ENCODE measurements around the gene IQCM.

IQCM gene

DNA sequence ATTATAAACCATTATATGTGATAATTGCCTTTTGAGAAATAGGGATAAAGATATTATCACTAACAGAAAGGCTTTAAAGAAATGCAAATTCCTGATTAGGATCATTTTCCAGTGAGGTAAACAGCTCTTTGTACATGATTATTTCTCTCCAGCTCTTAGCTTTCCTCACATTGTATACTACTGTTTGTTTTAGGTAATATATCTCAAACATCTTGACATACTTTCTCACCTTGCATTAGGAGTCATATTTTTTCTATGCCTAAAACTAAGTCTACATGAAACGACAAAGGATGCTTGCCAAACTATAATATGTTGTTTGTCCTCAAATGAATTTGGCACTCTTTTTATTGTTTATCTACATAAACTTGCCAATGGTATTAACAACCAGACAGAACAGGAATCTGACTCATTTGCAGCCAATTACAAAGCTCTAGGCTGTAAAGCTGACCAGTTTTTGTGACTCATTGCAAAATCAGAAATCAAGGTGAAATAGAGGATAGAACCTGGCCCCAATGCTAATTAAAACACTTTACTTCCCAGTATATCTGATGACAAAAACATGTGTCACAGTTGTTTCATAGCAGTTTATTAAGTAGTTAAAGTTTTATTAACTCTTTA lies 107.0 kb downstream of the IQCM start:
- no peak for DNase-seq

DNA sequence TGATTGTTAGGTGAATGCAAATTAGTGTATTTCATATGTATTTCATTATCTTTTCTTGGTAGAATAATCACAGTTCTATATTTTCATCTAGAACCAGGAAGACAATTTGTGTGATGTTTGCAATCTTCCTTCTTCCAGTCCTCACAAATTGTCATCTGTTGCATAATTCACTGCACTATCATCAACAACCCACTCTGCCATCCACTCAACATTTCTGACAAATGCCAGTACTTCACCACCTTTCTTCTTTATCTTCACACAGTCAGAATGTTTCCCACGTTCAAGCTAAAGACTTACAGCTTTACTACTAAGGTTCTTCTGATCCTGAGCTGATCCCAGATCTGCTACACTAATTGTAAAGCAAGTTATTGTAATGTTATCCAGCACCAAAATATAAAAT lies 107.8 kb downstream of the IQCM start:
- DNase-seq = no peak

DNA sequence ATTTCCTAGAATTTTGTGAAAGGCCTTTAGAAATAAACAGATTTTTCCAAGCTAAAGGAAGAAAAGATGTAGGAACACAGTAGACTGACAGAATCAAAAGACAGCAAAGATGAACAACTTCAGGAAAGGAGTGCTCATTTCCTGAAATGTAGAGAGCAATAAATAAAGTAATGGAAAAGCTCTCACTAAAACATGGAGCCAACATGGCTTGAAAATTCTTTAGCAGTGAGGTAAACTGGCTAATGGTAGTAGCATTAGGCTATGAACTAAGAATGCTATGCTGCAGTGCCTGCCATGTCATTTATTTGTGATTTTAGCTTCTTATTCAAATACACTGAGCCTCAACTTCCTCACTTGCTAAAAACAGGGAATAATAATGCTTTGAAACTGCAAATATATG lies 108.7 kb downstream of the IQCM start:
- DNase-seq = no peak

DNA sequence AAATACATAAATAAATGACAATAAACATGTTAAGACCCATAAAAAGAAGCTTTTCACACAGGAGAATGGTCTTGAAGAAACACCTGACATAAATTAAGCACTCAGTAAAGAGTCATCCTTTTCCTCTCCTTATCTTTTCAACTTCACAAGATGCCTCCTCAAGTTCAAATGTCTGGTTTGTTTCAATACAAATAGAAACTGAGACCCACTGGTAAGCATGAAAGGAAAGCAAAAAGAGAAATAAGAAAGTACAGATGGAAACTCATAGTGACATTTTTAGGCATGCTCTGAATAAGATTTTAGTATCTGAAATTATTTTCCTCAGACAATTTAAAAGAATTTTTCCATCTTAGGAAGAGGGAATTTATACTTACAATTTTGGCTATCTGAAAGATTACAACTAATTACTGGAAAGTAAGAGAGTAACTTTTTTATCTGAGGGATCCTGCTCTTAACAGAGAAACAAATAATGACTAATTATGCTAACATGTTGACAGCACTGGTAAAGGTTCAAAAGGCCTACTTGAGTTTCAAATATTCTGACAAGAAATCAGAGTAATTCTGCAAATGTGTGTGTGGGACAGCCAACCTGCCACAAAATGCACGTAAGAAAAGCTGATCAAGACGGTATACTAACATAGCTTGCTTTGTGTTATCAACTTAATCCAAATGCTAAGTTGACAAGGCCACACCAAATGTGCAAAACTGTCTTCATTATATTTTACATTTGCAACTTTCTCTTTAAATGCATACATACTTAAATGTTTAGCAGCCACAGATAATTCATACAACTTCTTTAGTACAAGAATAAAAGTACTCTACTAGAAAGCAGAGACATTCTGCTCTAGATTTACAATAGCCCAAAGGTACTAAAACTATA lies 113.0 kb downstream of the IQCM start:
- no peak for DNase-seq

DNA sequence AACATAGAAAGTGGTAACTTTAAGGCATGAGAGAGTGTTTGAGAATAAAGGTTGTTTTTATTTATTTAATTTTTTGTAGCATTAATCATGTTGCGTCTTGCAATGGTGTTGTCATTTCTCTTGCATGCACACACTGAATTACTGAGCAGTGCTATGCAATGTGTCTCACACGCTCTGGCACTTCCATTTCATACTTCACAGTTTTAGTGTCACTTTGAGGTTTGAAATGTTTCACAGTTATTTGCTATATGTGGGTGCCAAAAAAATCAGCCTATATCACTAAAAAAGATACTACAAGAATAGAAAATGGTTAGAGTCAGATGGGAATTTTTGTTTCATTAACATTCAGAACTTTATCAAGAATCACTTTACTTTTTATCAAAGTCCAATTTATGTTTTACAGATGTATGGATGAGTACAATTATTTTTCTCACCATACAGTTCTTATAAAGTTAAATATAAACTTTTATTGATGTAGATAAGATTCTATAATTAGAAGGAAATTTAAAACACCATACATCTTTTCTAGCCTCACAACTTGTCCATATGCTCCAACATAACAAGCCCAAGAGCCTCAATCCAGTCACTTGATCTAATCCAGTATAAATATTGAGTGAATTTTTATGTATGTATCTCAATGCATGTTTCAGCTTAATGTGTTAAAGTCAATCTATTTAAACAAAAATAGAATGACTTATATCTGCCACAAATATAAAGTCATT lies 114.0 kb downstream of the IQCM start:
- no peak for DNase-seq

DNA sequence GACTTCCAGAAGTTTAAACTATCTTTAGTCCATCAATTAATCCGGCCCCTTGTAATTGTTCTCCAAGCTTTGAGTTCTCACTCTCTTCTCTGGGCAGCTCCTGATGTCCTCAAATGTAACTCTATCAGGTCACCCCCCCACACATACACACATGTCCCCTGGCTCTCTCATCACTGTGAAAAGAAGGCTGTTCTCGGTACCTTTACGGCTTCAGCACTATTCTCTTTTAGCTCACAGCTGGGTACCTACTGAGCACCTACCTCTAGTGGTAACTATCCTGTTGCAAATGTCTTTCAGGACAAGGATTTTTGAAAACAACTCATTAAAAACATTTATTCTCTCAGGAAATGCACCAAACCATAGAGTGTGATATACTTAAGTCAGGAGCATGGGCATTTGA lies 115.4 kb downstream of the IQCM start:
- no peak for DNase-seq

DNA sequence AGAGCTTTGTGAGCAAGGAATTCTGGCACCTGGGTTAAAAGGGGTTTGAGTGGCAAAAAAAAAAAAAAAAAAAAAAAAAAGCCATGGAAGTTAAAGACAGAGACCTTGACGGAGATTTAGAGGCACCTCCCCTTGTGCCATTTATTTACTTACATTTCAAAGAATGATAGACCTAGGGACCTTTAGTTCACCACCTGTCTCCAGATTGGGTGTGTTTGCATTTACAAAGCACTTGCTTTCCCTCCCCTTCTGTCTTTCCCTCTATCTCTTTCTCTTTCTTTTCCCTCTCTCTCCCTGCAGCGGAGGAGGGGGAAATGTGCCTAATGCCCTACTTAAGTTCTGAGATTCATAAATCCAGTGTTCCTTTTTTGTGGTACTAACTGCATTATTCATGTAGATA lies 116.0 kb downstream of the IQCM start:
- DNase-seq = no peak

DNA sequence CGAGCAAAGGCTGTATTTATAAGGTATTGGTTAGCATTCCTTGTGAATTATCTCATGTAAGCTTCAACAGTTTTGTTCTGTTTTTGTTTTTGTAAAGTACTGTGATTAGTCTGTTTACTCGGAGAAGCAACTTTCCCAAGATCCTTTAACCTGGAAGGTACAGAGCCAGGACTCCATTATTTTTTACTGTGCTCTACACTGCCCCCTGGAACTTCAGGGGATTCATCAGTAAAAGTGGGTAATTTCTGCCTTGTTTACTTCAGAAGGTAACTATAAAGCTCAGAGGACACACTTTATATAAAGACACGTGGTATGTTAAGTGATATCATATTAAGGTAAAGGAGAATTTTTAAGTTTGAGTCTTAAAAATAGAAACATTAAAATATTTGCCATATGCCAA lies 124.9 kb downstream of the IQCM start:
- no peak for DNase-seq

DNA sequence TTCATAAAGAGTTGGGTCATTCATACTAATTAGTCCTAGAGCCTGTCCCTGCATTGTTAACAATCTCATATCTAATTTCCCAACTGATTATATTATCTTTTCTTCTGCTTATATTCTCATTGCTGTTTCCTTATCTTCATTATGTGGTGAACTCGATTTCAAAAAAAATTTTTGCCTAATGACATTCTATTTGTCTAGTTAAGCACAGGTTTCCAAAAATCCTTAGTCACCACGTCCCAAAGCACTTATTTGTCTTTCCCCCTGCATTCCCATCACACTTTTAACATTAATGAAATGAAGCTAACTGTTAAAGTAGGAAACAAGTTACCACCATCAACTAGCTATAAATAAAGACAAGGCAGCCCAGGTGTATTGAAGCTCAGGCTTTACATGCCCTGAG lies 131.1 kb downstream of the IQCM start:
- no peak for DNase-seq

DNA sequence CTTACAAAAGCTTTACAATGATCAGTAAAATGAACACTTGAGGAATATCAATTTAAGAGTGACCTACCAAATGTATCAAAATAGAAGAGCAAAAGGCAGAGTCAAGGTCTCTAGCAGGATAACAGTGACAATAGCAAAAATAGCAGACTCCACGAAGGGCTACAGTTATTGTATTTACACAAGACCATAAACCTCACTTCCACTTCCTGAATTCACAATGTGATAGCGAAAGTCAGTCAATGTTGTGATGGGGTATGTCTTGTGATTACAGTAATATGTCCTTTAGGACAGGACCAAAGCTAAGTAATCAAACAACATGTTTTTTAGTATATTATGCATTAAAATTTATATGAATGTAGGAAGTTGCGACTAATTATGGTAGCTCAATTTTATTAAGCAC lies 139.6 kb downstream of the IQCM start:
- DNase-seq = no peak

DNA sequence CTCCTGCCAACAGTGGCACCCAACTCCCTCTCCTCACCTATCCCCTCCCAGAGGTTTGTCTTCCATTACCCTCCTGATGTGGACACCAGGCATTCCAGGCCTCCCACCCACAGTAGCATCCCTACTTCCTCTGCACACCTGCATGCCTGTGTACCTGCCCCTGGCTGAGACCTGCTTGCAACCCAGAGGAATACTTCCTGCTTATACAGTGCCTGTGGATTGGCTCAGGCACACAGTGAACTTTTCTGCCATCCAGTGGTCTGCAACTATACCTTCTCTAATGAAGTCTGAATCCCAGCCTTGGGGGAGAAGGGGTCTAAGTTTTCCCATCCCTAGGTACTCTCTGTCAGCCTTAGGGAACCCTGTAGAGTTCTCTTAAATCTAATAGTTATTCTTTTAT lies 169.9 kb downstream of the IQCM start:
- no peak for DNase-seq

DNA sequence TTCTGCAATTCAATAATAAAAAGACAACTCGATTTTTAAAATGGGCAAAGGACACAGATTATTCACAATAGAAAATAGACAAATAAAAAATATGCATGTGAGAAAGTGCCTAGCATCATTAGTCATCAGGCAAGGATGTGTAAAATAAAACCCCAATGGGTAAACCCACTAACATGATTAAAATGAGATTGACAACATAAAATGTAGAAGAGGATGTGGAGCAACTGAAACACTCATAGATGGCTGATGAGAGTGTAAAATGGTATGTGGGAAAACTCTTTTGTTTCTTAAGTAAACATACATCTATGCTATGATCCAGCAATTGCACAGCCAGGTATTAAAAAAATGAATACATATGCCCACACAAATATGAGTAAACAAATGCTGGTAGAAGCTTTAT lies 177.6 kb downstream of the IQCM start:
- no peak for DNase-seq

DNA sequence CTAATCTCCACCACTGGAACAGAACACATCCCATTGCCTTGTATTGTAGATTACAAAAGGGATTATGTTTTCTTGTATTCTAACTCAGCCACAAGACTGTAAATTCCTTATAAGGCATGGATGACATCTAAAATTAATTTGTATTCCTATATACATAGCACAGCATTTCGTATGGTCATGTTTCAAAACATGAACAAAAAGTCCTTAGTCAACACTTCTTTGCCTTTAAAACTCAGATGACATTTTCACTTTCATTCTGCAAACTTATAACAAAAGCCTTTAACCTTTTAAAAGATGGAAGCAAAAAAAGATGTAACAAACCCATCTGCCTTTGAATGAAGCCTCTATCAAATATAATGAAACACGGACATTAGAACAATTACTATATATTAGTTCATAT lies 181.3 kb downstream of the IQCM start:
- DNase-seq = no peak

DNA sequence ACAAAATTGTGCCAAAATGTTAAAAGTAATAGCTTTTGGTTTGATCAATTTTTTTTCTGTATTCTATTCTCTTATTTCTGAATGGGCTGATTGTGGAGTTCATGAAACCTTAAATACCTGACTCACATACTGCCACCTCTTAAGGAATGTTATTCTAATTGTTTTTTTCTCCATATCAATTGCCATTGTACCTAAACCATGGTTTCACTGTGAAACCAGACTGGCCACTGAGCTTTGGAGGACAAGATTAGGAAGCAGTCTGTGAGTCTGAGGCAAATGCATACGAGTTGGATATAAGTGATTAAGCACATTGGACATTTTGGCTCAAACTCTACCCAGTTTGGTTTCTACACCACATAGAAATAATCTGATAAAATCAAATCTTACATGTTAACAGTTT lies 184.0 kb downstream of the IQCM start:
- DNase-seq = no peak

DNA sequence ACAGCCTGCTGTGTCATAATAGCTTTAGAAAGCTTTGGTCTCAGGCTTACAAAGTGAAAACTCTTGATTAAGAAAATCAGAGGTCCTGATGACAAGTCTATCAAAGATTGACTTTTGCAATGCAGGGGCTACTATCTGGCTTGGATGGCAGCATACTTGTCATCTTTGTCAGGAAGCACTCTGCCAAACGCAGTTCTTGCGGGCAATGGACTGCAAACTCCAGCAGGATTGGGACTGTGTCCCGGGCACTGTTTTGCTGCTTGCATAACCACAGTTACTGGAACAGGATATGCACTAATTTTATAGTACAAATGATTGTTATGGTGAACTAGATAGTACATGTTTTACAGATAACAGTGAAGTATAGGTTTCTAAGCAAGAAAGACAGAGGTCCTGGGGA lies 185.6 kb downstream of the IQCM start:
- DNase-seq = no peak

DNA sequence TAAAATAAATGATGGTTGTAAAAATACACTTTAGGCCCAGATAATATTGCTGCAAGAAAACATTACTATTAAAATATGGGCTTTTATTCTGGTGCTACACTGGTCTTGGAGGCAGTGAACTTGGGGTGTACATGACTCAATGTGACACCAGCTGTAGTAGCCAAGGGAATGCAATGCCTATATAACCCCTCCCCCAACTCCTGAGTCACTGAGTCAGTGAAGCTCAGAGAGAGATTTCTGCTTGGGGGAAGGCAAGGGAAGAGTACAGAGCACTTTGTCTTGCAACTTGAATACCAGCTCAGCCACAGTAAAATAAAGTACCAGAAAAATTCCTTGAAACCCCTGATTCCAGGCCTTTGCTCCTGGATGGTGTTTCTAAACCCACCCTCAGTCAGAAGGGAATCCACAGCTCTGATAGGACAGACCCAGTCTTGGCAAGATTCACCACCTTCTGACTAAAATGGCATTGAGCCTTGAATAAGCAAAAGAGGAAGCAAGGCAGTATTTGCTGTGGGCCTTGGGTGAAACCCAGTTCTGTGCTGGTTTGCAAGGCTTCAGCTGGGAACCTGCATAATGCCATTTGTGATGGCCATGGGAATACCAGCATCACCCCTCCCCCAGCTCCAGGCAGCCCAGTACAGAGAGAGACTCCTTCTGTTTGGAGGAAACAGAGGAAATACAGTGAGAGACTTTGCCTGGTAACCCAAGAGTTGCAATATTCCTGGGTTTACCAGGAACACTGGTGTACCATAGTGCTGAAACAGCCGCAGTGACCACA lies 209.9 kb downstream of the IQCM start:
- no peak for DNase-seq

DNA sequence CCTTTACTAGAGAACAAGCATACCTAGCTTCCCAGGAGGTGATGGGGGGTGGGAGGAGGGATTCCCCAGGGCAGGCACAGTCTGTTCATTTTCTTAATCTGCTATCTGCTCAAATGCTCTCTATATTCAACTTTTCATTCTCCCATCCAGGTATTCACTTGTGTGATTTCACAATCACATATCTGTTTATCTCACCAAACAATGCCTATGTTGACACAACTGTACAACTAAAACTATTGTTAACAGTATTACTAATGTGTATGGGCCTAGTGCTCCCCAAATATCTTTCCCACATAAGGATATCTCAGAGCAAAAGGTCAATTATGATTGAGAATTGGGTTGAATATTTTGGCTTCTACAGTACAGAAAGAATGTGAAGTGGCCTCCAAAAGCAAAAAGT lies 210.8 kb downstream of the IQCM start:
- DNase-seq = no peak

DNA sequence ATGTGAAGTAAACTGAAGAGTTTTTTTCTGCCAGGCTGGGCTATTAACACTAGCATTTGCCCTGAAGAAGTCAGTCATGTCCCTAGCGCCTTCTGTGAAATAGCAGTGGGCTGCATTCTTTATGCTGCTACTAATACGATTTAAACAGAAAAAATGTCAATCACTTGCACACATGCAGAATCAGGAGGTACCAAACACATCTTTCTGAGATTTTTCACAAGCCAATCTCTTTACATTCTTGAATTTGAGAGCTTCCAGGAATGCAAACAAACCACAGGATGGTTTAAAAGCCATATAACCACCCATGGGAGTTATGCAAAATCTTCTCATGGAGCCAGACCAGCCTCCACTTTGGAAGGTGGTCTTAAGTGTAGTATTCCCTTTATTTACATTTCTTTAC lies 220.1 kb downstream of the IQCM start:
- DNase-seq = no peak

DNA sequence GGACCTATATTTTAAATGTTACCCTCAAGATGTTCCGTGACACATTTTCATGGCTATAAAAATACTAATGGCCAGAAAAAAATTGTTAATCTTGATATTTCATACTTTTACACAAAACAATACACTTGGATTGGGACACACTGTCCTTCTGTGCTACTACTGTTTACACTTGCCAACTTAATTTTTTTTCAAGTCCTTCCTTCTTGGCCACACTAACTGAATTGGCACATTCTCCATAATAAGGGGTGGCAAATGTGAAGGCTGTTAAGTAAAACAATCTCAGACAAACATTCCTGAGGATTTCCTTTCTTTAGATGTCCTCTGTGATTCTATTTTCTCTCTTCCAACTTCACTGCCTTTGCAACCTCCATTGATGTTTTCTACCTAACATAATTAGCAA lies 225.8 kb downstream of the IQCM start:
- no peak for DNase-seq

DNA sequence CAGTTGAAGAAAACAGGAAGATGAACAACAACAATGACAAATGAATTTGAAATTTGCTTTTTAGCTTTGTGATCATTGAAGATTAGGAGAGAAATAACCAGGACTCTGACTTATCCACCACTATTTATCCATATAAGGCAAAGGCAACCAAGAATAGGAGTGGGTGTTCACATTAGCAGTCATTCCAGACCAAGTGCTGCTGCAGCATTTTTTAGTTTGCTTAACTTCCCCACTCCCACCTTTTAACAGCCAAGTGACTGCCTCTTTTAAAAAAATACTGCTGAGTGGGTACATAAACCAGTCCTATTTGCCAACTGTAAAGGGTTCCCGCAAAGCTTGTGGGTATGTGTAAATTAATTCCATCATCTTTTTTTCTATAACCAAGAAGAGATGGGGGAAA lies 230.9 kb downstream of the IQCM start:
- DNase-seq = no peak

DNA sequence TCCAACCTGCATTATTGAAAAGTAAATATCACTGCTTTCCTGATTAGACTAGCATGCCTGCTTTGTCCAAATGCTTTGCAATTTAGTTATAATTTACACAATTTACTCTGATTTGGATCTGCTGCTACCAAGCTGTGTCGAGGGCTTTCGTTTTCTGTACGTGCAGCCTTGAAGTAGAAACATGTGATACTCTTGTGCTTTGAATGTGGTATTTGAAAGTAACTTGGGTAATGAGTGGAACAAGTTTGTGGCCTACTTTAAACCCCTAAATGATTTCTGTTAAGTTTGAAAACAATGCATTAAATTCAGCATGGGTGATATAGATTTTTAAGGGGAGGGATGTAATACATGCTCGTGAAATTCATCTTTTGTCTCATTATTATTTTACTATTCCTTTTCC lies 240.7 kb downstream of the IQCM start:
- DNase-seq = no peak

DNA sequence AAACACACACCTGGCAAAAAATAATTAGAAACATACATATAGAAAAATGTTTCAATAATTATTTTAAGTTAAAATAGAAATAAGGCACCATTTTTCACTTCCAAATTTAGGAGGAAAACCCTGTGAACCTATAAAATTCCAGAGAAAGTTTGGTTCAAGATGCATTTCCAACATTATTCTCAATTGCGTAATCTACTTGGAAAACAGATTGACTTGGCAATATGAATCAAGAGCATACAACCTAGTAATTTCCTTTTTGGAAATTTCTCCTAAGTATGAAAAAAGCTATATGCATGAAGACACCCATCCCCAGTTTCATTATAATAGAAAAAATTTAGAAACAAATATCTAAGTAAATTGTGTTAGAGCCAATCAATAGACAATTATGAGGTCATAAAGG lies 242.9 kb downstream of the IQCM start:
- DNase-seq = no peak

DNA sequence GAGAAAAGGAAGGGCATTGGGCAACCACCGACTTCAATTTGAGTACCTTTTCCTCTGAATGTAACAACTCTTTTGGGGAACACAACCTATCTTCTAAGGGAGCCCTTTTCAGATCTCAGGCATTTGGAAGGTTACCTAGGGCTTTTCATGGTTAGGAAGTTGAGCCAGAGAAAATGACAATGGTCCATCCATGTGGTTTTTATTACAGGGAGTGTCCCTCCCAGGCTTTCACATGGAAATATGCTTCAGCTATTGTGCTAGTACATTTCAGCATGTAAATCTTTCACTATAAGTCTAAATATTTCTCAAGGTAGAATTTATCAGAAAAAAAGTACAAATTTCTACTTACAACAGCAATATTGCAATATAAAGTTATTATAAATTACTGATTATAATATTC lies 259.8 kb downstream of the IQCM start:
- no peak for DNase-seq
